ENCODE results near the gene ACO2. TPM values are rescaled to one million over a fixed set of nuclear protein-coding genes. Genes with fewer than 3 reads are reported as not detected.

The ACO2 gene
- total and polyA plus RNA-seq, 12 donors = 35.5 to 212 (median 134) TPM

DNA sequence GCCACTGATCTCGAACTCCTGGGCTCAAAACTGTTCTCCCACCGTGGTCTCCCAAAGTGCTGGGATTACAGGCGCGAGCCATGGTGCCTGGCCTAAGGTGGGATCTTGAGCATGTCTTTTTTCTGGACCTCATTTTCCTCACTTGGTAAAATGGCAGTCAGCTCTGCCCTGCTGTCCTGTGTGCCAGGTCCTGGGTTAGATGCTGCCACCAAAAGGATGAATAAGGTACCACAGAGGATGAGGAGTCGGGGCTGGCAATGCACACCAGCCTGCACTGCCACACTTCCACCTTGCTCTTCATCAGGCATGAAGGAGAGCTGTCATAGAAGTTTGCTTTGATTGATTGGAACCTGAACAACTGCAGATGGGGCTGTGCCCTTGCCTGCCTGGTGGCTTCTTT lies 32.3 kb downstream of the ACO2 start:
- Histone ChIP-seq H3K4me1 (replicated peaks in 1 of 2) (peaks cover 6 to 11% of the 10 kb centered on the region in 2 donors), H3K9me3 (replicated peaks in 1 of 3) (no peaks in the 10 kb centered on the region), H3K36me3 (replicated peaks in 1 of 2) (peaks cover 0 to 25% of the 10 kb centered on the region in 2 donors), H3K4me3 (no peak overlapping the region), H3K27me3 (no peaks in the 10 kb centered on the region), H3K27ac (no peak overlapping the region)
- intact Hi-C loops (cut with DNase I) = no loop called here
- 78 to 90% (median 87%) methylated on average over 3 to 5 of the region's 5 CpGs for WGBS, 4 donors
- peak in 1 of 7 donors; percentile 47 for DNase-seq
- no peak for TF ChIP-seq POLR2A (IDR thresholded peaks at IDR 0.05)
- TF ChIP-seq, protein P1, sequence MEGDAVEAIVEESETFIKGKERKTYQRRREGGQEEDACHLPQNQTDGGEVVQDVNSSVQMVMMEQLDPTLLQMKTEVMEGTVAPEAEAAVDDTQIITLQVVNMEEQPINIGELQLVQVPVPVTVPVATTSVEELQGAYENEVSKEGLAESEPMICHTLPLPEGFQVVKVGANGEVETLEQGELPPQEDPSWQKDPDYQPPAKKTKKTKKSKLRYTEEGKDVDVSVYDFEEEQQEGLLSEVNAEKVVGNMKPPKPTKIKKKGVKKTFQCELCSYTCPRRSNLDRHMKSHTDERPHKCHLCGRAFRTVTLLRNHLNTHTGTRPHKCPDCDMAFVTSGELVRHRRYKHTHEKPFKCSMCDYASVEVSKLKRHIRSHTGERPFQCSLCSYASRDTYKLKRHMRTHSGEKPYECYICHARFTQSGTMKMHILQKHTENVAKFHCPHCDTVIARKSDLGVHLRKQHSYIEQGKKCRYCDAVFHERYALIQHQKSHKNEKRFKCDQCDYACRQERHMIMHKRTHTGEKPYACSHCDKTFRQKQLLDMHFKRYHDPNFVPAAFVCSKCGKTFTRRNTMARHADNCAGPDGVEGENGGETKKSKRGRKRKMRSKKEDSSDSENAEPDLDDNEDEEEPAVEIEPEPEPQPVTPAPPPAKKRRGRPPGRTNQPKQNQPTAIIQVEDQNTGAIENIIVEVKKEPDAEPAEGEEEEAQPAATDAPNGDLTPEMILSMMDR (IDR thresholded peaks at IDR 0.05) = peak in 5 of 6 experiments; percentile 10 to 34 (median 27)

DNA sequence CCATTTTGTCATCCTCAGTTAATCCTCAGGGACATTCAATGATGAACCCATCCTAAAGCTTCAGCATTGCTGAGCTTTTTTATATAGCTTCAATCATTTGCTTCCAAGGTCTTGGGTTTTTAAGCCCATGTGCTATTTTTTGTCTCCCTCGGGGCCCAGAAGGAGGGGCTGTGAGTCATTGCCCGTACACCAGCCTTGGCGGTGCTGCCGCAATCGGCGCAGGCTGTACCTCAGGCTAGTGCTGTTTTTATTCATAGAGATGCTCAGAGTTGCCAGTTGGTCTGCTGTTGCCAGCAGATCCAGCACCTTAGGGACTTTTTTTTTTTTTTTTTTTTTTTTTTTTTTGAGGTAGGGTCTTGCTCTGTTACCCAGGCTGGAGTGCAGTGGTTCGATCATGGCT lies 35.5 kb downstream of the ACO2 start:
- no peaks in the 10 kb centered on the region for H3K27me3 ChIP-seq
- peak; percentile 75 to 90 (median 88) for DNase-seq
- peaks cover 6 to 11% of the 10 kb centered on the region in 2 donors for H3K4me1 ChIP-seq (replicated peaks in 1 of 2)
- peak overlapping the region in 3 of 5 donors; percentile 21 to 66 (median 61) for H3K27ac ChIP-seq
- 32 to 52% (median 46%) methylated on average over 7 of the region's 7 CpGs for WGBS, 4 donors
- H3K36me3 ChIP-seq (replicated peaks in 1 of 2) = peaks cover 0 to 44% of the 10 kb centered on the region in 2 donors
- intact Hi-C loops (cut with DNase I) = no loop called here
- TF ChIP-seq POLR2A (IDR thresholded peaks at IDR 0.05) = peak in 1 of 2 donors; percentile 19
- TF ChIP-seq, protein P1 (IDR thresholded peaks at IDR 0.05) = no peak
- H3K9me3 ChIP-seq (replicated peaks in 1 of 3) = no peaks in the 10 kb centered on the region
- no peak overlapping the region for H3K4me3 ChIP-seq

DNA sequence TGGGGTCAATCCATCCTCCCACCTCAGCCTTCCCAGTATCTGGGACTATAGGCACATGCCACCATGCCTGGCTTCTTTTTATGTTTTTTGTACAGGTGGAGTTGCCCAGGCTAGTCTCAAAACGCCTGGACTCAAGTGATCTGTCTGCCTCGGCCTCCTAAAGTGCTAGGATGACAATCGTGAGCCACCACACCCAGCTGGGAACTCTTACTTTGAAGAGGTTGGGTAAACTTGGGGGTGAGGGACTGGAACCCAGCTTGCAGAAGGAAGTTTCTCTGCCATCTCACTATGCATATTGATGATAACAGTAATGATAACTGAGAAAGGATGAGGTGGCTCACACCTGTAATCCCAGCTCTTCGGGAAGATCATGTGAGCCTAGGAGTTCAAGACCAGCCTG lies 35.9 kb downstream of the ACO2 start:
- H3K4me1 ChIP-seq (replicated peaks in 1 of 2) = peaks cover 6 to 11% of the 10 kb centered on the region in 2 donors
- H3K4me3 ChIP-seq = no peak overlapping the region
- H3K27ac ChIP-seq = peak overlapping the region in 1 of 5 donors; percentile 61
- peaks cover 0 to 43% of the 10 kb centered on the region in 2 donors for H3K36me3 ChIP-seq (replicated peaks in 1 of 2)
- DNase-seq = no peak
- no peaks in the 10 kb centered on the region for H3K27me3 ChIP-seq
- WGBS, 4 donors = 73 to 95% (median 77%) methylated on average over 4 of the region's 4 CpGs
- intact Hi-C loops (cut with DNase I) = loop anchor here in 1 of 2 donors (5.0 kb wide), 1 partner anchor 48 kb away; no protein-coding TSS in a partner anchor
- TF ChIP-seq, protein P1 (IDR thresholded peaks at IDR 0.05) = no peak
- no peaks in the 10 kb centered on the region for H3K9me3 ChIP-seq (replicated peaks in 1 of 3)

DNA sequence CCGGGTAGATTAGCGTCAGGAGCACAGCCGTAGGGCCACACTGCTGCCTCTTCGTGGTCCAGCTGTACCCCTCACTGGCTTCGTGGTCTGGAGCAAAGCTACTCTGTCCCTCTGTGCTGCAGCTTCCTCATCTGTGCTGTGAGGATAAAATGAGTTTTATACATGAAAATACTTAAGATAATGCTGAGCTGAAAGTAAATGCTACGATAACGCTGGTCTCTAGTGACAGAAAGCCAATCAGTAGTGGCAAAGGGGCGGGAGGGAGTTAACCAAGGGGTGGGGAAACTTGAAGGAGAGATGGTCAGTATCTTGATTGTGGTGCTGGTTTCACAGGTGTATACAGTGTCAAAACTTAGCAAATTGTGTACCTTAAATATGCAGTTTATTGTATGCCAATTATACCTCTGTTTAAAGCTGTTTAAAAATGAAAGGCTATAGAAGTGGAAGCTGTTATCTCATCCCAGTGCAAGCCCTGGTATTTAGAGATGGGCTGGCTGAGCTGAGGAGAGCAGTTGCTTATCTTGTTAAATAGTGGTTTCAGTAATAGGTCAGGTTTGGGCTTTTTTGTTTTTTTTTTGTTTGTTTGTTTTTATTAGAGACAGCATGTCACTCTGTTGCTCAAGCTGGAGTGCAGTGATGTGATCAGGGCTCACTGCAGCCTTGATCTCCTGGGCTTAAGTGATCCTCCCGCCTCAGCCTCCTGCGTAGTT lies 36.7 kb downstream of the ACO2 start:
- Histone ChIP-seq H3K27me3 (no peaks in the 10 kb centered on the region), H3K4me3 (no peak overlapping the region), H3K4me1 (replicated peaks in 1 of 2) (peaks cover 6 to 11% of the 10 kb centered on the region in 2 donors), H3K27ac (no peak overlapping the region), H3K9me3 (replicated peaks in 1 of 3) (no peaks in the 10 kb centered on the region), H3K36me3 (replicated peaks in 1 of 2) (peaks cover 0 to 47% of the 10 kb centered on the region in 2 donors)
- no peak for DNase-seq
- TF ChIP-seq, protein P1 (IDR thresholded peaks at IDR 0.05) = no peak
- TF ChIP-seq POLR2A (IDR thresholded peaks at IDR 0.05) = no peak
- intact Hi-C loops (cut with DNase I) = loop anchor here in 1 of 2 donors (5.0 kb wide), 1 partner anchor 48 kb away; no protein-coding TSS in a partner anchor
- WGBS, 4 donors = 89 to 92% (median 91%) methylated on average over 10 of the region's 10 CpGs
